ENCODE results near the gene PCBP3.

DNA sequence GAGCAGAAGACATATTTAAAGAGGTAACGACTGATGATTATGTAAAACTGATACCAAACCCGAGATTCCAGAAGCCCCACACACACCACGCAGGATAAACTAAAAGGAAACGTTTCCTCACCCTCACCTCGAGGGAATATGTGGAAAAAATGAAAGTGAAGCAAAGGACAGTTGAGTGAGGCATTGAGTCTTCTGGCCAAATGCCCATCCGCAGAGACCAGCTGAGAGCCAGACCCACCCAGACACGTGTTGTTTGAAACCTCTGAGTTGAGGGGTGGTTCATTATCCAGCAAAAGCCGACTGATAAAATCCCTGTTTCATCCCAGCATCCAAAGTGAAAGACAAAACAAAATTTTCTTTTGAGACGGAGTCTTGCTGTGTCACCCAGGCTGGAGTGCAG is 29.6 kb upstream of the PCBP3 start:
- TF ChIP-seq, protein P1, sequence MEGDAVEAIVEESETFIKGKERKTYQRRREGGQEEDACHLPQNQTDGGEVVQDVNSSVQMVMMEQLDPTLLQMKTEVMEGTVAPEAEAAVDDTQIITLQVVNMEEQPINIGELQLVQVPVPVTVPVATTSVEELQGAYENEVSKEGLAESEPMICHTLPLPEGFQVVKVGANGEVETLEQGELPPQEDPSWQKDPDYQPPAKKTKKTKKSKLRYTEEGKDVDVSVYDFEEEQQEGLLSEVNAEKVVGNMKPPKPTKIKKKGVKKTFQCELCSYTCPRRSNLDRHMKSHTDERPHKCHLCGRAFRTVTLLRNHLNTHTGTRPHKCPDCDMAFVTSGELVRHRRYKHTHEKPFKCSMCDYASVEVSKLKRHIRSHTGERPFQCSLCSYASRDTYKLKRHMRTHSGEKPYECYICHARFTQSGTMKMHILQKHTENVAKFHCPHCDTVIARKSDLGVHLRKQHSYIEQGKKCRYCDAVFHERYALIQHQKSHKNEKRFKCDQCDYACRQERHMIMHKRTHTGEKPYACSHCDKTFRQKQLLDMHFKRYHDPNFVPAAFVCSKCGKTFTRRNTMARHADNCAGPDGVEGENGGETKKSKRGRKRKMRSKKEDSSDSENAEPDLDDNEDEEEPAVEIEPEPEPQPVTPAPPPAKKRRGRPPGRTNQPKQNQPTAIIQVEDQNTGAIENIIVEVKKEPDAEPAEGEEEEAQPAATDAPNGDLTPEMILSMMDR (IDR thresholded peaks at IDR 0.05), result no peak
- TF ChIP-seq, protein P2, sequence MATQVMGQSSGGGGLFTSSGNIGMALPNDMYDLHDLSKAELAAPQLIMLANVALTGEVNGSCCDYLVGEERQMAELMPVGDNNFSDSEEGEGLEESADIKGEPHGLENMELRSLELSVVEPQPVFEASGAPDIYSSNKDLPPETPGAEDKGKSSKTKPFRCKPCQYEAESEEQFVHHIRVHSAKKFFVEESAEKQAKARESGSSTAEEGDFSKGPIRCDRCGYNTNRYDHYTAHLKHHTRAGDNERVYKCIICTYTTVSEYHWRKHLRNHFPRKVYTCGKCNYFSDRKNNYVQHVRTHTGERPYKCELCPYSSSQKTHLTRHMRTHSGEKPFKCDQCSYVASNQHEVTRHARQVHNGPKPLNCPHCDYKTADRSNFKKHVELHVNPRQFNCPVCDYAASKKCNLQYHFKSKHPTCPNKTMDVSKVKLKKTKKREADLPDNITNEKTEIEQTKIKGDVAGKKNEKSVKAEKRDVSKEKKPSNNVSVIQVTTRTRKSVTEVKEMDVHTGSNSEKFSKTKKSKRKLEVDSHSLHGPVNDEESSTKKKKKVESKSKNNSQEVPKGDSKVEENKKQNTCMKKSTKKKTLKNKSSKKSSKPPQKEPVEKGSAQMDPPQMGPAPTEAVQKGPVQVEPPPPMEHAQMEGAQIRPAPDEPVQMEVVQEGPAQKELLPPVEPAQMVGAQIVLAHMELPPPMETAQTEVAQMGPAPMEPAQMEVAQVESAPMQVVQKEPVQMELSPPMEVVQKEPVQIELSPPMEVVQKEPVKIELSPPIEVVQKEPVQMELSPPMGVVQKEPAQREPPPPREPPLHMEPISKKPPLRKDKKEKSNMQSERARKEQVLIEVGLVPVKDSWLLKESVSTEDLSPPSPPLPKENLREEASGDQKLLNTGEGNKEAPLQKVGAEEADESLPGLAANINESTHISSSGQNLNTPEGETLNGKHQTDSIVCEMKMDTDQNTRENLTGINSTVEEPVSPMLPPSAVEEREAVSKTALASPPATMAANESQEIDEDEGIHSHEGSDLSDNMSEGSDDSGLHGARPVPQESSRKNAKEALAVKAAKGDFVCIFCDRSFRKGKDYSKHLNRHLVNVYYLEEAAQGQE (IDR thresholded peaks at IDR 0.05; ENCODE audit: insufficient read depth in 1 of 2, low read depth in 2 of 2, low read length in 1 of 2), result no peak
- TF ChIP-seq POLR2AphosphoS5 (IDR thresholded peaks at IDR 0.05; ENCODE audit: low read depth, low read length) (no peak), TCF7L2 (IDR thresholded peaks at IDR 0.05; ENCODE audit: low read depth, low read length) (no peak), SIN3A (IDR thresholded peaks at IDR 0.05; ENCODE audit: borderline replicate concordance, insufficient read depth, low read depth, low read length) (no peak)

Data from Panc1 (cell line).